ENCODE measurements around the gene KCNMA1.

The KCNMA1 gene

GRCh38 chr10:77310288-77310840 lies 327.2 kb downstream of the KCNMA1 start:
- no peak for DNase-seq

GRCh38 chr10:77309509-77309908 lies 328.1 kb downstream of the KCNMA1 start:
- no peak for DNase-seq

- DNase-seq: no peak
Measured at GRCh38 chr10:77309092-77309491, 328.5 kb downstream of the KCNMA1 start.

GRCh38 chr10:77308084-77308732 lies 329.4 kb downstream of the KCNMA1 start:
- DNase-seq: no peak

- DNase-seq: no peak
Measured at GRCh38 chr10:77306666-77307065, 330.9 kb downstream of the KCNMA1 start.

- DNase-seq: no peak
Measured at GRCh38 chr10:77305650-77306632, 331.7 kb downstream of the KCNMA1 start.

- DNase-seq: no peak
Measured at GRCh38 chr10:77304192-77304591, 333.4 kb downstream of the KCNMA1 start.

- DNase-seq: no peak
Measured at GRCh38 chr10:77301305-77301730, 336.3 kb downstream of the KCNMA1 start.

GRCh38 chr10:77300682-77301302 lies 336.8 kb downstream of the KCNMA1 start:
- no peak for DNase-seq

GRCh38 chr10:77299320-77299719 lies 338.3 kb downstream of the KCNMA1 start:
- DNase-seq: no peak

GRCh38 chr10:77297393-77297739 lies 340.2 kb downstream of the KCNMA1 start:
- DNase-seq: no peak

- no peak for DNase-seq
Measured at GRCh38 chr10:77296534-77297392, 340.8 kb downstream of the KCNMA1 start.

- DNase-seq: no peak
Measured at GRCh38 chr10:77293773-77294172, 343.8 kb downstream of the KCNMA1 start.

- DNase-seq: no peak
Measured at GRCh38 chr10:77293347-77293746, 344.3 kb downstream of the KCNMA1 start.

GRCh38 chr10:77291596-77292505 lies 345.8 kb downstream of the KCNMA1 start:
- DNase-seq: no peak

- DNase-seq: no peak
Measured at GRCh38 chr10:77290528-77291155, 347.0 kb downstream of the KCNMA1 start.

- DNase-seq: no peak
Measured at GRCh38 chr10:77289790-77290189, 347.8 kb downstream of the KCNMA1 start.

- no peak for DNase-seq
Measured at GRCh38 chr10:77289027-77289501, 348.5 kb downstream of the KCNMA1 start.

- no peak for DNase-seq
Measured at GRCh38 chr10:77287647-77288120, 349.9 kb downstream of the KCNMA1 start.
